SK-N-SH (cell line): ENCODE results near the gene EFHC1. TPM values are rescaled to one million over a fixed set of nuclear protein-coding genes. Genes with fewer than 3 reads are reported as not detected.

Source experiments
- CTCF ChIA-PET: fragments of 300-600, 350-600 bp; formaldehyde crosslinking; extraction: SDS; loops from one replicate; lab custom pipeline; 2021; lab: Yijun Ruan, JAX
- POLR2A ChIA-PET: fragments of 350-600 bp; sonication (Branson Sonifier 250); formaldehyde crosslinking; extraction: SDS; loops from one replicate; lab custom pipeline; 2020; ENCODE audit warnings: antibody characterized with exemption, inconsistent platforms; lab: Yijun Ruan, JAX
- DNase-seq: peaks from one replicate; pipeline ENCODE4 v3.0.0; 2012
- H2AFZ ChIP-seq: fragments of 200-600 bp; sonication (generic); 2 replicates; pipeline ENCODE4 v1.8.1; 2016; ENCODE audit warnings: antibody characterized with exemption, mild to moderate bottlenecking, low read depth
- H3F3A ChIP-seq: fragments of 200-600 bp; sonication (generic); replicated peaks from 2 replicates; pipeline ENCODE3; 2016; ENCODE audit warnings: antibody characterized with exemption, mild to moderate bottlenecking; ENCODE audit not compliant: insufficient read depth
- H3K27ac ChIP-seq, 2 experiments: fragments of 200-500 bp in 1 of 2; fragments of 200-600 bp in 1 of 2; sonication (Bioruptor generic) in 1 of 2; sonication (generic), shearing (Covaris generic) in 1 of 2; 2 replicates each; pipeline versions ENCODE4 v1.5.1 to v1.6.1; 2014 to 2016; ENCODE audit warnings: low read depth in 2 of 2, inconsistent platforms in 1 of 2, low read length in 1 of 2, mild to moderate bottlenecking in 1 of 2, mixed read lengths in 1 of 2
- H3K27me3 ChIP-seq: fragments of 200-600 bp; sonication (generic), shearing (Covaris generic); 2 replicates; pipeline ENCODE4 v1.6.1; 2016; ENCODE audit warnings: mixed run types; ENCODE audit not compliant: insufficient read depth
- H3K36me3 ChIP-seq, 2 experiments: fragments of 200-500 bp in 1 of 2; fragments of 200-600 bp in 1 of 2; sonication (Bioruptor generic) in 1 of 2; sonication (generic) in 1 of 2; replicated peaks in 1 of 2; 2 replicates each; pipeline versions ENCODE3 to v1.5.1; 2014 to 2016; ENCODE audit warnings: low read length in 1 of 2, mild to moderate bottlenecking in 1 of 2; ENCODE audit not compliant: insufficient read depth in 2 of 2, control insufficient read depth in 1 of 2
- H3K4me1 ChIP-seq, 2 experiments: fragments of 200-500 bp in 1 of 2; fragments of 200-600 bp in 1 of 2; sonication (Bioruptor generic) in 1 of 2; sonication (generic), shearing (Covaris generic) in 1 of 2; 2 replicates each; pipeline versions ENCODE4 v1.5.1 to v1.6.1; 2014 to 2016; ENCODE audit warnings: low read depth in 1 of 2, low read length in 1 of 2, mixed run types in 1 of 2; ENCODE audit not compliant: insufficient read depth in 2 of 2, control insufficient read depth in 1 of 2
- H3K4me2 ChIP-seq: fragments of 200-600 bp; sonication (generic), shearing (Covaris generic); 2 replicates; pipeline ENCODE4 v1.6.1; 2017; ENCODE audit warnings: mixed run types
- H3K4me3 ChIP-seq, 2 experiments: fragments of 200-500 bp in 1 of 2; fragments of 200-600 bp in 1 of 2; sonication (Bioruptor generic) in 1 of 2; sonication (generic), shearing (Covaris generic) in 1 of 2; 2 replicates each; pipeline versions ENCODE4 v1.5.1 to v1.8.1; 2014 to 2016; ENCODE audit warnings: low read depth in 2 of 2, inconsistent platforms in 1 of 2, low read length in 1 of 2, mild to moderate bottlenecking in 1 of 2, mixed read lengths in 1 of 2, moderate library complexity in 1 of 2
- H3K79me2 ChIP-seq: fragments of 200-600 bp; sonication (generic); 2 replicates; pipeline ENCODE4 v1.8.1; 2017; ENCODE audit warnings: mild to moderate bottlenecking; ENCODE audit not compliant: insufficient read depth
- H3K9ac ChIP-seq: fragments of 200-600 bp; sonication (generic); 2 replicates; pipeline ENCODE4 v1.6.1; 2017; ENCODE audit warnings: mixed run types
- H3K9me2 ChIP-seq: fragments of 200-600 bp; sonication (generic); 2 replicates; pipeline ENCODE4 v1.6.1; 2017; ENCODE audit warnings: mixed run types
- H3K9me3 ChIP-seq: fragments of 200-600 bp; sonication (generic); 2 replicates; pipeline ENCODE4 v1.6.1; 2017; ENCODE audit warnings: mixed run types, mild to moderate bottlenecking, moderate library complexity
- H4K20me1 ChIP-seq: fragments of 200-600 bp; sonication (generic); 2 replicates; pipeline ENCODE4 v1.6.1; 2017; ENCODE audit warnings: mild to moderate bottlenecking, mixed run types; ENCODE audit not compliant: insufficient read depth
- CHD2 ChIP-seq: fragments of 150-350 bp; IDR thresholded peaks from 2 replicates; pipeline ENCODE4 v1.6.1; 2018; ENCODE audit warnings: low read length; ENCODE audit not compliant: partially characterized antibody
- ELF1 ChIP-seq: IDR thresholded peaks from 2 replicates; pipeline ENCODE4 v1.4.0; 2012
- EZH2phosphoT487 ChIP-seq: fragments of 200-600 bp; sonication (generic); IDR thresholded peaks from 2 replicates; pipeline ENCODE4 v1.6.1; 2017; ENCODE audit warnings: low read depth, mixed run types, mild to moderate bottlenecking, antibody characterized with exemption, moderate library complexity, borderline replicate concordance
- GATA2 ChIP-seq: sonication (generic); formaldehyde crosslinking; IDR thresholded peaks from 2 replicates; pipeline ENCODE4 v1.5.0; 2020; ENCODE audit warnings: mild to moderate bottlenecking, missing genetic modification reagents
- IRF3 ChIP-seq: fragments of 150-350 bp; IDR thresholded peaks from 2 replicates; pipeline ENCODE4 v1.6.1; 2016; ENCODE audit warnings: mild to moderate bottlenecking, low read depth, low read length
- MXI1 ChIP-seq: IDR thresholded peaks from 2 replicates; pipeline ENCODE4 v1.6.1; 2012; ENCODE audit warnings: mild to moderate bottlenecking, low read depth, low read length, improper control_type of control experiment
- NRF1 ChIP-seq: IDR thresholded peaks from 2 replicates; pipeline ENCODE4 v1.6.1; 2012; ENCODE audit warnings: low read depth, mild to moderate bottlenecking, low read length
- POLR2AphosphoS5 ChIP-seq: IDR thresholded peaks from 2 replicates; pipeline ENCODE4 v1.6.1; 2012; ENCODE audit warnings: low read depth, low read length
- RAD21 ChIP-seq: IDR thresholded peaks from 2 replicates; pipeline ENCODE4 v1.6.1; 2012; ENCODE audit warnings: mild to moderate bottlenecking, low read length
- TCF12 ChIP-seq: IDR thresholded peaks from 2 replicates; pipeline ENCODE4 v1.4.0; 2012
- TEAD4 ChIP-seq: IDR thresholded peaks from 2 replicates; pipeline ENCODE4 v1.4.0; 2012; ENCODE audit warnings: mild to moderate bottlenecking, borderline replicate concordance; ENCODE audit not compliant: insufficient read depth
- USF1 ChIP-seq: IDR thresholded peaks from 2 replicates; pipeline ENCODE4 v1.4.0; 2012; ENCODE audit warnings: low read depth, borderline replicate concordance
- WGBS: methylation state at CpG from one replicate; pipeline ENCODE4 v1.1.6; 2017; ENCODE audit warnings: low lambda C conversion rate; 5-methylcytosine and 5-hydroxymethylcytosine counted together
- polyA plus RNA-seq, 3 experiments: library from polyadenylated mRNA; depleted of rRNA; stranded (reverse); fragments of >200 nt; gene quantifications; 2 replicates each; pipeline ENCODE4 v1.2.3, GENCODE V29; 2012

EFHC1 gene
- polyA plus RNA-seq, 1 of the 3 experiments (the other 2 are of a cell fraction), result 39.4 TPM

GRCh38 chr6:52499026-52499425 is 78.9 kb downstream of the EFHC1 start (continued):
- TF ChIP-seq TEAD4, result no peak
- TF ChIP-seq POLR2AphosphoS5, result no peak

GRCh38 chr6:52499681-52500236 is 79.6 kb downstream of the EFHC1 start:
- no peak overlapping the region for H3K4me2 ChIP-seq
- H3K9ac ChIP-seq, result no peak overlapping the region
- no peak overlapping the region for H3K4me3 ChIP-seq
- H4K20me1 ChIP-seq, result no peaks in the 10 kb centered on the region
- H3K27me3 ChIP-seq, result no peaks in the 10 kb centered on the region
- TF ChIP-seq GATA2 (CRISPR knock-in tag) (no peak), NRF1 (no peak), RAD21 (no peak), EZH2phosphoT487 (no peak), TCF12 (no peak), MXI1 (no peak), TEAD4 (no peak), ELF1 (no peak), IRF3 (no peak), USF1 (no peak), CHD2 (no peak)
- POLR2A ChIA-PET, result interaction anchor here (0.7 kb wide), 1 partner anchor 62 kb away, joined by 4 read pairs; no protein-coding TSS in a partner anchor
- H3F3A ChIP-seq, result peaks cover 40% of the 10 kb centered on the region
- WGBS, result 87% methylated on average over 9 of the region's 11 CpGs
- H3K27ac ChIP-seq, result peak overlapping the region; percentile 39 to 46; a peak in 3 of 4 replicates
- H3K9me2 ChIP-seq, result no peaks in the 10 kb centered on the region
- no peak for DNase-seq
- H3K36me3 ChIP-seq, result peaks cover 38 to 40% of the 10 kb centered on the region in 2 experiments
- no peaks in the 10 kb centered on the region for H3K79me2 ChIP-seq
- H3K9me3 ChIP-seq, result no peaks in the 10 kb centered on the region
- CTCF ChIA-PET, result interaction anchor here (0.8 to 1.5 kb wide), 3 partner anchors 11 to 83 kb away, joined by 3 read pairs; no protein-coding TSS in a partner anchor
- peaks cover 16 to 25% of the 10 kb centered on the region in 2 experiments; a peak in 3 of 4 replicates for H3K4me1 ChIP-seq
- H2AFZ ChIP-seq, result no peak overlapping the region
